Activated CD8-positive, alpha-beta T cell treated with anti-CD3 and anti-CD28 coated beads for 36 hours (primary cell): ENCODE measurements around the gene MAP7D2. TPM values are rescaled to one million over a fixed set of nuclear protein-coding genes. Genes with fewer than 3 reads are reported as not detected.

Experiments used
- ATAC-seq: fragments of 200-7000 bp; cut with Tn5 transposase; one replicate; pipeline ENCODE4 v1.10.0; 2021; ENCODE audit warnings: mild to moderate bottlenecking, moderate library complexity
- CTCF ChIA-PET: fragments of 350-600 bp; sonication (Branson Sonifier 250); formaldehyde crosslinking; loops from one replicate; lab custom pipeline; 2021; ENCODE audit warnings: antibody characterized with exemption; lab: Charles Lee
- POLR2A ChIA-PET: fragments of 350-600 bp; sonication (Branson Sonifier 250); formaldehyde crosslinking; loops from one replicate; lab custom pipeline; 2021; ENCODE audit warnings: antibody characterized with exemption; lab: Charles Lee
- DNase-seq: peaks from one replicate; pipeline ENCODE4 v3.0.0-alpha.2; 2020
- H3K27ac Mint-ChIP-seq: one replicate; pipeline ENCODE4 v1.8.0; 2021; ENCODE audit warnings: mild to moderate bottlenecking, mixed read lengths
- H3K27me3 Mint-ChIP-seq: one replicate; pipeline ENCODE4 v1.8.0; 2021; ENCODE audit warnings: mixed read lengths
- H3K36me3 Mint-ChIP-seq: one replicate; pipeline ENCODE4 v1.8.0; 2021; ENCODE audit warnings: low read depth, mixed read lengths
- H3K4me1 Mint-ChIP-seq: one replicate; pipeline ENCODE4 v1.8.0; 2021; ENCODE audit warnings: low read depth, mixed read lengths
- H3K4me3 Mint-ChIP-seq: one replicate; pipeline ENCODE4 v1.8.0; 2021; ENCODE audit warnings: mild to moderate bottlenecking, moderate library complexity, mixed read lengths
- H3K9me3 Mint-ChIP-seq: one replicate; pipeline ENCODE4 v1.8.0; 2021; ENCODE audit warnings: mixed read lengths
- CTCF ChIP-seq: fragments of 200-600 bp; IDR thresholded peaks from one replicate; pipeline ENCODE4 v1.8.0; 2022; ENCODE audit warnings: antibody characterized with exemption, mild to moderate bottlenecking
- intact Hi-C: fragments of 100-400 bp; cut with micrococcal nuclease; formaldehyde crosslinking; loops from one replicate; pipeline ENCODE4 v1.10.0; 2022
- total RNA-seq, 2 experiments: library from RNA; stranded (reverse); gene quantifications; one replicate each; pipeline ENCODE4 v1.2.3, GENCODE V29; 2021

Gene MAP7D2
- total RNA-seq, 2 experiments from 2014 or later = 0.20 to 0.63 TPM

- H3K4me1 Mint-ChIP-seq = no peaks in the 10 kb centered on the region
- POLR2A ChIA-PET = no interaction called here
- TF ChIP-seq CTCF = no peak
- H3K4me3 Mint-ChIP-seq = no peak overlapping the region
- CTCF ChIA-PET = interaction anchor here (0.8 to 4.0 kb wide), 7 partner anchors 10 to 685 kb away, joined by 3 to 26 read pairs (median 3); no protein-coding TSS in a partner anchor
- H3K9me3 Mint-ChIP-seq = no peaks in the 10 kb centered on the region
- no peaks in the 10 kb centered on the region for H3K27me3 Mint-ChIP-seq
- no peaks in the 10 kb centered on the region for H3K36me3 Mint-ChIP-seq
- intact Hi-C loops = loop anchor here (10.0 kb wide), 2 partner anchors 163 to 523 kb away; no protein-coding TSS in a partner anchor
- ATAC-seq = no peak
- DNase-seq = no peak
- H3K27ac Mint-ChIP-seq = no peak overlapping the region
Measured at GRCh38 chrX:20067709-20068561, 48.8 kb downstream of the MAP7D2 start.

- DNase-seq = peak; percentile 23
- H3K27ac Mint-ChIP-seq = no peak overlapping the region
Measured at GRCh38 chrX:20066968-20067708, 49.6 kb downstream of the MAP7D2 start.

GRCh38 chrX:20063716-20064351 is 52.9 kb downstream of the MAP7D2 start:
- Mint-ChIP-seq H3K4me3 (no peak overlapping the region), H3K27me3 (no peaks in the 10 kb centered on the region), H3K27ac (no peak overlapping the region), H3K36me3 (no peaks in the 10 kb centered on the region), H3K4me1 (peaks cover 10% of the 10 kb centered on the region), H3K9me3 (no peaks in the 10 kb centered on the region)
- no peak for TF ChIP-seq CTCF
- ATAC-seq (no peak), DNase-seq (peak; percentile 10)
- ChIA-PET CTCF (interaction anchor here (1.0 to 1.4 kb wide), 5 partner anchors 13 to 86 kb away, joined by 3 to 4 read pairs (median 3); no protein-coding TSS in a partner anchor), POLR2A (no interaction called here)
- intact Hi-C loops = loop anchor here (10.0 kb wide), 2 partner anchors 159 to 519 kb away; no protein-coding TSS in a partner anchor

More at GRCh38 chrX:20066968-20067708, 49.6 kb downstream of the MAP7D2 start:
- ATAC-seq = peak; percentile 78
- intact Hi-C loops = loop anchor here (10.0 kb wide), 2 partner anchors 162 to 522 kb away; no protein-coding TSS in a partner anchor
- no peak overlapping the region for H3K4me3 Mint-ChIP-seq
- no peaks in the 10 kb centered on the region for H3K9me3 Mint-ChIP-seq
- TF ChIP-seq CTCF = peak; percentile 51
- no peaks in the 10 kb centered on the region for H3K27me3 Mint-ChIP-seq
- CTCF ChIA-PET = interaction anchor here (0.8 to 4.0 kb wide), 5 partner anchors 11 to 162 kb away, joined by 3 to 26 read pairs (median 3); no protein-coding TSS in a partner anchor
- H3K4me1 Mint-ChIP-seq = no peaks in the 10 kb centered on the region
- no peaks in the 10 kb centered on the region for H3K36me3 Mint-ChIP-seq
- POLR2A ChIA-PET = no interaction called here

GRCh38 chrX:20063153-20063552 is 53.6 kb downstream of the MAP7D2 start:
- Mint-ChIP-seq H3K9me3 (no peaks in the 10 kb centered on the region), H3K4me3 (no peak overlapping the region), H3K27me3 (no peaks in the 10 kb centered on the region), H3K27ac (no peak overlapping the region), H3K36me3 (no peaks in the 10 kb centered on the region), H3K4me1 (peaks cover 10% of the 10 kb centered on the region)
- intact Hi-C loops = loop anchor here (10.0 kb wide), 2 partner anchors 158 to 518 kb away; no protein-coding TSS in a partner anchor
- POLR2A ChIA-PET = no interaction called here
- ATAC-seq (no peak), DNase-seq (no peak)
- no peak for TF ChIP-seq CTCF
- CTCF ChIA-PET = interaction anchor here (1.0 to 1.4 kb wide), 4 partner anchors 14 to 86 kb away, joined by 3 to 4 read pairs (median 3); no protein-coding TSS in a partner anchor
